ENCODE results near the gene DR1. TPM values are rescaled to one million over a fixed set of nuclear protein-coding genes. Genes with fewer than 3 reads are reported as not detected.

The DR1 gene
- total RNA-seq, 1 donor from 2014 or later = 78.3 TPM

DNA sequence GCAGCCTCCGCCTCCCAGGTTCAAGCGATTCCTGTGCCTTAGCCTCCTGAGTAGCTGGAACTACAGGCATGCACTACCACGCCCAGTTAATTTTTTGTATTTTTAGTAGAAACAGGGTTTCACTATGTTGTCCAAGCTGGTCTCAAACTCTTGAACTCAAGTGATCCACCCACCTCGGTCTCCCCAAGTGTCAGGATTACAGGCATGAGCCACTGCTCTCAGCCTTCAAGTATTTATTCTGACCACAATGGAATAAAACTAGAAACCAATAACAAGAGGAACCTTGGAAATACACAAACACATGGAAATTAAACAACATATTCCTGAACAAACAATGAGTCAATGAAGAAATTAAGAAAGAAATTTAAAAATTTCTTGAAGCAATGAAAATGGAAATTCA is 32.7 kb upstream of the DR1 start:
- H2AFZ ChIP-seq (replicated peaks) = no peak overlapping the region
- DNase-seq (ENCODE audit: low spot score) = no peak
- no peaks in the 10 kb centered on the region for H3K9me3 Mint-ChIP-seq
- H3K4me1 Mint-ChIP-seq = no peaks in the 10 kb centered on the region
- TF ChIP-seq, protein P1, sequence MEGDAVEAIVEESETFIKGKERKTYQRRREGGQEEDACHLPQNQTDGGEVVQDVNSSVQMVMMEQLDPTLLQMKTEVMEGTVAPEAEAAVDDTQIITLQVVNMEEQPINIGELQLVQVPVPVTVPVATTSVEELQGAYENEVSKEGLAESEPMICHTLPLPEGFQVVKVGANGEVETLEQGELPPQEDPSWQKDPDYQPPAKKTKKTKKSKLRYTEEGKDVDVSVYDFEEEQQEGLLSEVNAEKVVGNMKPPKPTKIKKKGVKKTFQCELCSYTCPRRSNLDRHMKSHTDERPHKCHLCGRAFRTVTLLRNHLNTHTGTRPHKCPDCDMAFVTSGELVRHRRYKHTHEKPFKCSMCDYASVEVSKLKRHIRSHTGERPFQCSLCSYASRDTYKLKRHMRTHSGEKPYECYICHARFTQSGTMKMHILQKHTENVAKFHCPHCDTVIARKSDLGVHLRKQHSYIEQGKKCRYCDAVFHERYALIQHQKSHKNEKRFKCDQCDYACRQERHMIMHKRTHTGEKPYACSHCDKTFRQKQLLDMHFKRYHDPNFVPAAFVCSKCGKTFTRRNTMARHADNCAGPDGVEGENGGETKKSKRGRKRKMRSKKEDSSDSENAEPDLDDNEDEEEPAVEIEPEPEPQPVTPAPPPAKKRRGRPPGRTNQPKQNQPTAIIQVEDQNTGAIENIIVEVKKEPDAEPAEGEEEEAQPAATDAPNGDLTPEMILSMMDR (IDR thresholded peaks at IDR 0.05) = no peak
- no peak for TF ChIP-seq EZH2phosphoT487 (IDR thresholded peaks at IDR 0.05)
- TF ChIP-seq EZH2 (IDR thresholded peaks at IDR 0.05) = no peak
- H3F3A ChIP-seq (ENCODE audit: low read depth) = no peaks in the 10 kb centered on the region
- H3K4me3 ChIP-seq = no peak overlapping the region
- no peaks in the 10 kb centered on the region for H3K36me3 ChIP-seq
- no peaks in the 10 kb centered on the region for H3K4me1 ChIP-seq
- no peaks in the 10 kb centered on the region for H3K9me3 ChIP-seq (ENCODE audit: low read depth)
- no peaks in the 10 kb centered on the region for H3K79me2 ChIP-seq (ENCODE audit: low read depth)
- no peaks in the 10 kb centered on the region for H4K20me1 ChIP-seq (ENCODE audit: low read depth)
- H3K4me2 ChIP-seq = no peak overlapping the region
- no peak overlapping the region for H3K9ac ChIP-seq
- H3K27me3 ChIP-seq = no peaks in the 10 kb centered on the region
- H3K4me3 Mint-ChIP-seq = no peak overlapping the region
- H3K27ac ChIP-seq = no peak overlapping the region
- no peak overlapping the region for H3K27ac Mint-ChIP-seq
- no peaks in the 10 kb centered on the region for H3K27me3 Mint-ChIP-seq (ENCODE audit: insufficient read depth, low read depth)
- H3K36me3 Mint-ChIP-seq = peaks cover 8% of the 10 kb centered on the region

GRCh38 chr1:93317207-93317606 is 28.5 kb upstream of the DR1 start:
- Histone ChIP-seq H3K27me3 (no peaks in the 10 kb centered on the region), H3K4me3 (no peak overlapping the region), H3F3A (ENCODE audit: low read depth) (no peaks in the 10 kb centered on the region), H3K4me1 (no peaks in the 10 kb centered on the region), H3K36me3 (no peaks in the 10 kb centered on the region), H4K20me1 (ENCODE audit: low read depth) (no peaks in the 10 kb centered on the region), H3K27ac (no peak overlapping the region), H2AFZ (replicated peaks) (no peak overlapping the region), H3K9ac (no peak overlapping the region), H3K9me3 (ENCODE audit: low read depth) (no peaks in the 10 kb centered on the region), H3K79me2 (ENCODE audit: low read depth) (no peaks in the 10 kb centered on the region), H3K4me2 (no peak overlapping the region)
- no peak for DNase-seq (ENCODE audit: low spot score)
- Mint-ChIP-seq H3K27me3 (ENCODE audit: insufficient read depth, low read depth) (no peaks in the 10 kb centered on the region), H3K4me1 (no peaks in the 10 kb centered on the region), H3K9me3 (peaks cover 6% of the 10 kb centered on the region), H3K4me3 (no peak overlapping the region), H3K27ac (no peak overlapping the region), H3K36me3 (peaks cover 5% of the 10 kb centered on the region)
- TF ChIP-seq EZH2 (IDR thresholded peaks at IDR 0.05) (no peak), EZH2phosphoT487 (IDR thresholded peaks at IDR 0.05) (no peak)
- TF ChIP-seq, protein P1 (IDR thresholded peaks at IDR 0.05) = no peak

DNA sequence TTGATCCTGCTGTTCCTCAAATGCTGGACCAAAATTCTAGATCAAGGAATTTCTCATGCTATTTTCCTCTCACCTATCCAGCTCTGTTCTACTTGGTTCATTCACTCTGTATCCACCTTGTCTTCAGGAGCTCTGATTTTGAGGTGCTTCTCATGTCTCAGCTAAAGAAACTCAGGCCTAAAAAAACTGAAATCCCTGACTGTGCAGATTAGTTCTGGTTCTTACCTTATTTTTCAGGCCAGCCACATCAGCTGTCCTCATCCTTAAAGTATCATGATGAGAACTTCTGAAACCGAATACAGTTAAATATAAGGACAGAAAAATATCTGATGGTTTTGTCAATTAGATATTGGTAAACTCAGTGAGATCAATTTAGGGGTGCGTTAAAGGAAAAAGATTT is 27.8 kb upstream of the DR1 start:
- Histone ChIP-seq H4K20me1 (ENCODE audit: low read depth) (no peaks in the 10 kb centered on the region), H3K79me2 (ENCODE audit: low read depth) (no peaks in the 10 kb centered on the region), H3K27me3 (no peaks in the 10 kb centered on the region), H3K36me3 (no peaks in the 10 kb centered on the region), H3F3A (ENCODE audit: low read depth) (no peaks in the 10 kb centered on the region), H3K4me2 (no peak overlapping the region), H3K9ac (no peak overlapping the region), H3K4me1 (peaks cover under 1% of the 10 kb centered on the region), H3K9me3 (ENCODE audit: low read depth) (no peaks in the 10 kb centered on the region), H2AFZ (replicated peaks) (no peak overlapping the region), H3K4me3 (no peak overlapping the region), H3K27ac (no peak overlapping the region)
- Mint-ChIP-seq H3K36me3 (peaks cover 5% of the 10 kb centered on the region), H3K4me1 (no peaks in the 10 kb centered on the region), H3K9me3 (peaks cover 6% of the 10 kb centered on the region), H3K27ac (no peak overlapping the region), H3K4me3 (no peak overlapping the region), H3K27me3 (ENCODE audit: insufficient read depth, low read depth) (no peaks in the 10 kb centered on the region)
- TF ChIP-seq, protein P1 (IDR thresholded peaks at IDR 0.05) = no peak
- TF ChIP-seq EZH2 (IDR thresholded peaks at IDR 0.05) (no peak), EZH2phosphoT487 (IDR thresholded peaks at IDR 0.05) (no peak)
- no peak for DNase-seq (ENCODE audit: low spot score)
